CD1c-positive myeloid dendritic cell (primary cell): ENCODE data around the gene BPIFA1.

Source experiments
- DNase-seq: peaks from one replicate; pipeline ENCODE4 v3.0.0-alpha.2; 2016; ENCODE audit errors: extremely low spot score

Gene BPIFA1

DNA sequence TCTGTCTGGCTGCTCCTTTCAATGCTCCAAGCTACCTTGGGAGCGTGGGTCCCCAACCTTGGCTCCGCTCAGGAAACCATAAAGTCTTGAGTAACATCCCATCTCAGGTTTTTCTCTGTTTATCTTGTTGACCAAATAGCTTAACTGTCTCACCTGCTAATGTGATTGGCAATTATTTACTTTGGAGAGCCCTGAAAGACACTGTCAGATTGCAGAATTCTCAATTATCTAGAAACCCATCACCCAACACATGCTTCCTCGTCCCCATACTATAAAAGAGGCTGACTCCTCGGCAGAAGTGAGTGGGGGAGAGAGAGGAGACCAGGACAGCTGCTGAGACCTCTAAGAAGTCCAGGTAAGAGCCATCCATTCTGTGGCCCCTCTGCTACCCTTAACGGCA is at the start of gene BPIFA1:
BPIFA1 (plus strand) TSS at position 301 of the 400 bp plus-strand sequence. CDS start 1,716 bp downstream, outside the sequence.
- DNase-seq: no peak

DNA sequence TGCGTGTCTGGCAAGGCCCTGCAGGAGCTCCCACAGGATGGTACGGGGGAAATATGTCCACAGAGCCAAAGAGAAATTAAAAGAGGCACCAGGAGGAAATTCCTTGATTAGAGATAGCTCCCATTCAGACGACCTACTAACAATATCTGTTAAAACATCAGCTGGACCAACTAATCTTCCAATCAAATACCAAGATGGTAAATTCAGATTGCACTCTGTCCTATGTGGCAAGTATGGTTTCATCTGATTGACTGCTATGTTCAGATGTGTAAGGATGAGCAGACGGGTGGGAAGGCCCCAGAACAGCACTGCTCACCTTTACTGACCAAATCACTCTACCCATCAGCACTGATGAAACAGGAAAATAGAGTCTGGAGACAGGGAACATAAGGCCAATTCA is 48.3 kb upstream of the BPIFA1 start:
- no peak for DNase-seq

DNA sequence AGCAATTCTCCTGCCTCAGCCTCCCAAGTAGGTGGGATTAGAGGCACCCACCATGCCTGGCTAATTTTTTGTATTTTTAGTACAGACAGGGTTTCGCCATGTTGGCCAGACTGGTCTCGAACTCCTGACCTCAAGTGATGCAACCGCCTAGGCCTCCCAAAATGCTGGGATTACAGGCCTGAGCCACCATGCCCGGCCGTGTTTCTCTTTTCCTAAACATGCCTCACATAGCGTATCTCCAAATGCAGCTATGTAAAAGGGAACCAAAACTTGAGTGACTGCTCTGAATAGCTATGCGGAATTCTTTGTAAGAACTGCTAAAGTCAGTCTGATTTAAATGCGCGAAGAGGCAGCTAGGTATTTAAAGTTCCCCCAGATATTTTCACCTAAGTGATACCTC is 47.4 kb upstream of the BPIFA1 start:
- no peak for DNase-seq

DNA sequence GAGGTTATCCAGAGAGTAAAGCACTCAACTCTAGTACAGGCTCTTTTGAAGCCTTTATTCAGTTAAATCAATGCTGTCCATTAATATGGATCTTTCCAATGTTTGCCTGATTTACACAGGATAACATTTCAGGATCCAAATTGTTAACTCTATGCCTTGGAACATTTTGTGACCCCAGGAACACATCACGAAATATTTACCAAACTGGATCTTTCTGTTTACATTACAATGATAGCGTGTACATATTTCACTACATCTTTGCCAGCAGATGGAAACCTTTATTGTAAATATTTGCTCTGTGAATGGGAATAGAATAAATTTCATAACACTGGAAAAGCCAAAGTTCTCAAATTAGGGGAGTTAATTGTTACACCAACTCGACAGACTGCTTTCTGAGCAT is 44.3 kb upstream of the BPIFA1 start:
- DNase-seq: no peak

DNA sequence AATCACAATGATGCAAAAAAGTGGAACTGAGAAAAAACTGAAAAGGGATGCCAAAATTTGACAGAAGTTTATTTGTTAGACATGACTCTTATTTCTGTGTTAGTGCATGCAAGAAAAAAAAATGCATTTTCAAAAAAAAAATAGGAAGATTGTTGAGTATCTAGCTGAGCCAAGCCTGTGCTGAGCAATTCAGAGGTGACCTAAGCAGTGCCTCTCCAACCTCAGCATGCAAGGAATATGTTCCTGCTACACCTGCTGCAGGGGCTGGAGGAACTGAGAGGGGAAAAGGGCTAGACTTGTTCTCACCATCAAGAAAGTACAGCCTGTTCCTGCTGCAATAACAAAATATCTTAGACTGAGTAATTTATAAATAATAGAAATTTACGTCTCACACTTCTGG is 43.8 kb upstream of the BPIFA1 start:
- DNase-seq: no peak

DNA sequence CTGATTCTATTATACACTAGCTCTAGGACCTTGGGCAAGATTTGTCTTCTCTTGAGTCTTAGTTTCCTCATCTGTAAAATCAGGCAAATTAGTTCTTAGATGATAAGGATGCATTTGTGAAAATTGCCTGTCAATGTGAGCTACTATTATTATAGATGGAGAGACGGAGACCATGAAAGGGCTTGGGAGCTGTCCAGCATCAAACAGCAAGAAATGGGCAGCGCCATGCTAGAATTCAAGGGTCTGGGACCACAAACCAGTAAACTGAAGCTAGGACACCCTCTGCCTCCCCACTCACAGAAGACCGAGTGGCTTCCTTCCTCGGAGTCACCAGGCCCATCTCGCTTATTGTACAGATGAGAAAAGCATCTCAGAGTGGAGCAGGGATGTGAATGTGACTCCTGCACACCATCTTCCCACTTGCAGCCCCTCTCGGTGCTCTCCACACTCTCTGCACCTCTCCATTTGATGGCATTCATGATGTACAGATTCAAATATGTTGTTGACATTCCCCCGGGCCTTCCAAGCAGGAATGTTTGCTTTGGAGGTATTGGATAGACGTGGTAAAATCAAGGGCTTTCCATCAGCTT is 42.8 kb upstream of the BPIFA1 start:
- DNase-seq: no peak

DNA sequence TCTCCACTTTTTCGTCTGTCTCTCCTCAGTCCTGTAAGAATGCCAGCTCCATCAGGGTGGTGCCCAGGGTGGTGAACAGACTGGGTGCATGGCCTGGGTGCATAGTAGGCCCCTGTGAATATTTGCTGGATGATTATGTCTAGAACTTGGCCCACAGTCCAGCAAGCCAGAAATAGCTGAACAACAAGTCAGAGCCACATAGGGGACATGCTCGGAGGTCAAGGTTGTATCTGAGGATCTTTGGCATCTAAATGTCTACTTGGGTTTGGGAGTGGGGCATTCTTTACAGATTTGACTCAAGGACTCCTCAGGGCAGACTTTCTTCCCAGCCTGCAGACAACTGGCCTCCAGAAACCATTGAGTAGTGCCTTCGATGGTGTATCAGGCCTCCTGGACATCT is 36.8 kb upstream of the BPIFA1 start:
- DNase-seq: no peak

DNA sequence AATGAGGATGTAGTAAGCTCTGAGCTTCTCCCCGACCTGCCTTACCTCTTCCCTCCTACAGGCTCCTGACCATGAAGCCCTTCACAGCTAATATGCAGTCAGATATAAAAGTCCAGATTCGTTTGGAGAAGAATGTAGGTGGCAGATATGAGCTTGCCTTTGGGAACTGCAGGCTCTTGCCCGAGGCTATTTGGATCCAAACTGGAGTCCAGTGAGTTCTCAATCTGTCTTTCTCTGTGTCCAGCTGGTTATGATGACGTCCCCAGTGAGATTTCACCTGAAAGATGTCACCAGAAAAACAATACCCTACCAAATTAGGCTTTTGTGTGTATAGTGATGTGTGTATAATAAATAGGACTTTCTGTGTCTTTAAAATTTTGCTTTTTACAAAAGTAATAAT is 33.3 kb upstream of the BPIFA1 start:
- DNase-seq: no peak

DNA sequence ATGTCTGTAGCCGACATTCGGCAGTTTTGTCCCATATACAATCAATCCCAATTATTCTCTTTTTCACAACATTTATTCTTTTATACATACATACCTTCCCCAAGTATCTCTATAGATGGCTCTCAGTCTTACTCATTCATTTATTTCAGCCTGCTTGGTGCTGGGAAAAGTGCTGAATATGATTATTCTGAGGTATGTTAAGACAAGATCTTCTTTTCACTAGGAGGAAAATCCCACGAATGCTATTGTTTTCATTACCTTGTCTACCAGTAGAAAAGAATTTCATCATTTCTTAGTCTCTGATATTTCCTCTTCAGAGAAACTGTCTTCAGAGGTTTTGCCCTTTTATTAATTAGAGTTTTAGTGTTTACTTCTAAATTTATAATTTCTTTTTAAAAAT is 32.4 kb upstream of the BPIFA1 start:
- DNase-seq: no peak

DNA sequence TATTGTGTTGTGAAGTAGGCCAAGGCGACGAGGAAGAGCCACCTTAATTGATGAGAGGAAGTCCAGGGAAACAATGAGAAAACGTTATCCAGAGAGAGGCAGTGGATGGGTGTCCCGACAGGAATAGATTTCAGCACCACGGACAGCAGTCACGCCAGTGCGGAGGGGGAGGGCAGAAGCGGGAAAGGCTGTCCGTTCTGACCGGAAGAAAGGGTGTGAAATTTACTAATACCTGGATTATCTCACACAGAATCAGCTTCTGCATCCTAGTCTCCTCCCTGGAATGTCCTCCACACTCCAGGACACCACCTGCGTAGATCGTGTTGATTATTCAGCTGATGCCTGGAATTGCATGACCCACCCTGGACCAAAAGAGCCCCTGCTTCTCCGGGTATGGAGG is 26.0 kb upstream of the BPIFA1 start:
- peak; percentile 51 for DNase-seq

DNA sequence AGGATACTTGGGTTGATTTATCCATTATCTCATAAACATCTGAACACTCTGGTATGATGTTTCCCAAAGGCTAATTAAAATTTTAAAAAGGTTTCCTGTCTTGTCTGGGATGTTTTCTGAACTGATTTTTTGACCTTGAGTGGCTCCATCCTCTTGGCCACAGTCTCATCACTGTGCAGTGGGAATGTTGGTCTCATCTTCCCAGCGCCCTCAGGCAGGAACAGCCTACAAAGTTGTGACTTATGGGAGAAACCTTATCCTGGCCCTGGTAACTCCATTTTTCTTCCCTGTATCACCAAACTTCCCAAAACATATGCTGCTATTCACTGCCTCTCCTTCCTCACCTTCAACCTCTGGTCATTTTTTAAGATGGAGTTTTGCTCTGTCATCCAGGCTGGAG is 25.4 kb upstream of the BPIFA1 start:
- DNase-seq: no peak

DNA sequence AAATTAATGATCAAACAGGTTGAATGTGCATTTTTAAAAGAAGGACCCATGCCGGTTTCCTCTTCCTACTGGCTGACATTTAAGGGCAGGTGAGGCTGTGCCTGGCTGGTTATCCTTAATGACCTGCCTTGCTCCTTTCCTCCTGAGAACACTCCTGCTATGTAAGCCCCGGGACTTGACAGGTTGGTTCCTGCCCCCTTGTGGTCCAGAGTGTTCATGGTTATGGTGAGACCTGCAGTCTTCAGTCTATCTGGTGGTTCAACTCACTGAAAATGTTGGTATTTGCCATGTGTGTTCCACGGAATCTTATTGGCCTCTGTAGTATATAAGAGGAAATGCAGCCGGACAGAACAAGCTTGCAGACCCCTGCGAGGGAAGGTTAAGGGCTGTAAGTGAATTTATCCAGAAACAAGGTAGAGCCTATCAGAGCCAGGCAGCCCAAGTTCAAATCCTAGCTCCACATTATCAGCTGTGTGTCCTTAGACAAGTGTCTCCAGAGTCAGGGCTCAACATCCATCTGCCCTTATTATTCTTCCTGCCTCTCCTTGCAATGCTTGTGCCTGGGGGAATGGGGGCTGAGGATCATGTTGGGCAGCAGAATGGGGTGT is 23.9 kb upstream of the BPIFA1 start:
- peak; percentile 4 for DNase-seq

DNA sequence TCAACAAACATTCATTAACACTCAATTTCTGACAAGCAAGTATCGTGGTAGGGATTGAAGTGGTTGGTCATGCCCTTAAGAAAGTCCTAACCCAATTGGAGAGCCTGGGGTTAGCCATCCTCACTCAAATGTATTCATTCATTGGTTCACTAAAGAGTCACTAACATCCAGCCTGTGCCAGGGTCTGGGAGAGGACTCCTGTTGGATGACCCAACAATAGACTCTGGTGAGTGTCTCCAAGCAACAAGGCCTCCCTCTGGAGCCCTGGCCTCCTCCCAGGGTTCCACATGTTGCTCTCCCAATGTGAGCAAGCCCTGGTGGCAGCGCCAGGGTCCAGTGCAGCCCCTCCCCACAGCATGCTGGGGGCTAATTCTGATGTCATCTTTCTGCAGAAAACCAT is 18.7 kb upstream of the BPIFA1 start, which contains the start of gene BPIFA3:
BPIFA3 (plus strand) TSS at position 301 of the 400 bp plus-strand sequence. CDS start 185 bp downstream, outside the sequence.
- no peak for DNase-seq

DNA sequence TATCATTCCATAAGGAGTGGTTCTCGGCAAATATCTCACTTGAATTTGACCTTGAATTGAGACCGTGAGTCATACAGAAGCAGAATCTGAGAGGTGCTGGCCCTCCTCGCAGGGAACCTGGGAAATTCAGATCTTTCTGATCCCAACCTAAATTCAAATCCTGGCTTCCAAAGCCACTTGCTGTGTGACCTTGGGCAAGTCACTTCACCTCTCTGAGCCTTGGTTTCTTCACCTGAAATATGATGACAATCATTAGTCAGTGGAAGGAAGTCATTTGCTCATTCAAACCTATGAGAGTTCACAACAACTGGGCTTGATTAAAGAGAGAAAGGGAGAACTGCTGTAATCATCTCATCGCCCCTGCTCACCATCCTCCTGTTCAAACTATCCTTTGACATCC is 11.4 kb upstream of the BPIFA1 start:
- DNase-seq: no peak

DNA sequence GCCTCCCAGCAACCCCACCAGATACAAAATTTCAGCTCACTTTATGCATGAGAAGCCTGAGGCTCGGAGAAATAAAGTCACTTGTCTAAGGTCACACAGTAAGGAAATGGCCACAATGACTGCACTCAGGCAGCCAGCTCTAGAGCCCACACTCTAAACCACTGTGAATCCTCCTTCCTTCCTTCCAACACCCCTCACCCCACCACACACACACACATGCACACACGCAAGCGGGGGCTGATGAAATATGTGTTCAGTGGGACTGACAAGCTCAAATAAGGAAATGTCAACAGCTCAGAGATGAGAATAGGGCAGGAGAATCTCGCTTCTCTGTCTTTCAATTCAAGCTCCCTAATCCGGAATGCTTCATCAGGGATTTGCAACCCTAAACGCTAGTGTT is 6.0 kb upstream of the BPIFA1 start:
- DNase-seq: no peak

DNA sequence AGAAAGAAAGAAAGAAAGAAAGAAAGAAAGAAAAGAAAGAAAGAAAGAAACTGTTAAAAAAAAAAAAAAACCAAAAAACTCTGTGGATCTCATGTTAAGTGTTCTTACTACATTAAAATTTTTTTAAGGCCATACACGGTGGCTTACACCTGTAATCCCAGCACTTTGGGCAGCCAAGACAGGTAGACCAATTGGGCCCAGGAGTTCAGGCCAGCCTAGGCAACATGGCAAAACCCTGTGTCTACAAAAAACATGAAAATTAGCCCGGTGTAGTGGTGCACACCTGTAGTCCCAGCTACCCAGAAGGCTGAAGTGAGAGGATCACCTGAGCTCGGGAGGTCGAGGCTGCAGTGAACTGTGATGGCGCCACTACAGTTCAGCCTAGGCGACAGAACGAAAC is 4.6 kb upstream of the BPIFA1 start:
- no peak for DNase-seq

DNA sequence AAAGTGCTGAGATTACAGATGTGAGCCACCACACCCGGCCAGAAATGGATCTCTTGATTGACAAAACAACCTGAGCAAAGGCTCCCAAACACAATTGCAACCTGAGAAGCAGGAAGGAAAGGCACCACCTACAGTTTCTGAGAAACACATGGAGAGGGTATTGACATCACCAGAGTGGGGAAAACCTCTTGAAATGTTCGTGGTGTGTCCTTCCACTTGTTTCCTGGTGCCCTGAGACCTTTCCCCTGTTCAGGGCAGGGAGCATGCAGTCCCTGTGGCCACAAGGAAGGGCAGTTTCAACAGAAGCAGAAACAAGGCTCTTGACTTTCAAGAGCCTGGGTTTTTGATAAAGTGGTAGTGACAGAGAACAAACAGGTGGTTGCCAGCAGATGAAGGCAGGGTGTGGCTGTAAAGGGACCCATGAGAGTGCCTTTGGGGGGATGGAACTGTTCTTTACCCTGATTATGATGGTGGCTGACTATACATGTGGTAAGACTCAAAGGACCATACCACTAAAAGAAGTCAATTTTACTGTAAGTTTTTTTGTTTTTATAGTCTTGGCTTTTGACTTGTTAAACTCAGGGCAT is 3.2 kb upstream of the BPIFA1 start:
- DNase-seq: no peak

DNA sequence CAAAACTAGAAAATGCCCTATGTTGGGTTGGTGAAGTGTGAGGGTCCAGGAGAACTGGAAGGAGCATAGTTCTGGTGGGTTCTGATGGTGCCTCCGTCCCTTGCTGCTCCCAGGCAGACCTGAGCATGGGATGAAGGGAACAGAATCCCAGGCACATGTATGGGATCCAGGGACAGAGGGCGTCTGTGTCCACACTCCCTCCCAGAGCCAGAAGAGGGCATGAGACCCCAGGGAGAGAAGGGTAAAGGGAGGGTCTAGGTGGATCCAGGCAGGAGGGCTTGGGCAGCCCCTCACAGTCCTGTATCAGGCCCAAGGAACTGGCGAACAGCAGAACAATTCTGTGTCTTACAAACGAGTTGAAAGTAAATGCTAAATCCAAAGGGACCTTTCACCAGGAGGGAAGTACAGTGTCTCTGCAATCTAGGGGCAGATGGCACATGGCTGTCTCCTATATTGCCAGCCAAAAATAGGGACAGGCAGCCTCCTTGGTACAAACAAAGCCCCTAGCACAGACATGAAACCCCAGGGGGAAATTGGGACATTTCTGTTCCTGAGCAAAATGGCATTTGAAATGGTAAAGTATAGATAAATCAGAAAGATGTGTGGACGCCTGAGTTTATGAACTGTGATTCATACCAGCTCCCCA is 2.5 kb upstream of the BPIFA1 start:
- DNase-seq: no peak

DNA sequence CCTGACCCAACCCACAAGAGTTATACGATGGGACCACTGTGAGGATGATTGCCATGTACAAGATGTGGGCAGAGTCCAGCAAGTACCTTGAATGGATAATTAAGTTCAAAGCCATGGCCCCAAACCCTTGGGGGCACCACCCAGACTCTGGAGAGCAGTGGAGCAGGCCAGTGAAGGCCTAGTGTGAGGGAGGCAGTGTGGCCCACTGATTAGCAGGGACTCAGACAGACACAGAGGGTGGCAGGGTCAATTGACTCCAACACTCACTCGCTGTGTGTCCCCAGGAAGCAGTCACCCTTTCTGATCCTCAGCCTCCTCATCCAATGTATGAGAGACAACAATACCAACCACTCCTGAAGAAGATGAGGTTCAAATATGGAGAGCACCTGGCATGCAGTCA is 1.7 kb upstream of the BPIFA1 start:
- DNase-seq: no peak

DNA sequence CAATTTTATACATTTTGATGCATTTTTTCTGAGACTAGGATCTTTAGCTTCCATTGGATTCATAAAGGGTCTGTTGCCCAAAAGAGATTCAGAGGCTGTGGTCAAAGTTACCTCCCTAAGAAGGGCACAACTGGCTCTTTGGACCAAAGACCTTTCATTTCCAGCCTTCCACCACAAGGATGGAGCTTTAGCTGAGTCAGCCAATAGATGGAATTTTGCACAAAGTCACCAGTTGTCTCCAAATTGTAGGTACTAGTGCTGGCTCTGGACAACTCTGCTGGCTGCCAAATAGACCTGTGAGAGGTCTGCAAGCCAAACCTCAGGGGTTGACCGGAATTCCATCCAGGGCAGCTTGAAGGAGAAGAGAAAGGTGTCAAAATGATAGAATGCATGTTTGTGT is 555 bp downstream of the BPIFA1 start:
- no peak for DNase-seq

DNA sequence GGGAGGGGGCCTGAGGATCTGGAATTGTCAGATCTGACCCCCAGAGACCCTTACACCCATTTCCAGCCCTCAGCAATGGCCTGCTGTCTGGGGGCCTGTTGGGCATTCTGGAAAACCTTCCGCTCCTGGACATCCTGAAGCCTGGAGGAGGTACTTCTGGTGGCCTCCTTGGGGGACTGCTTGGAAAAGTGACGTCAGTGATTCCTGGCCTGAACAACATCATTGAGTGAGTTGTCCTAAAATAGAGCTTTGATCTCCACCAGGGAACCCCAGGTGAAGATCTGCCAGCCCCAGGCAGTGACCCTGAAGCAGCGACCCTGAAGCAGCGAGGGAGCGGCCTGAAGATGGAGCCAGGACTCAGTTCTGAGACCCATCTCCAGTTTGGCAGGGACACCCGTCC is 2.2 kb downstream of the BPIFA1 start:
- DNase-seq: no peak

DNA sequence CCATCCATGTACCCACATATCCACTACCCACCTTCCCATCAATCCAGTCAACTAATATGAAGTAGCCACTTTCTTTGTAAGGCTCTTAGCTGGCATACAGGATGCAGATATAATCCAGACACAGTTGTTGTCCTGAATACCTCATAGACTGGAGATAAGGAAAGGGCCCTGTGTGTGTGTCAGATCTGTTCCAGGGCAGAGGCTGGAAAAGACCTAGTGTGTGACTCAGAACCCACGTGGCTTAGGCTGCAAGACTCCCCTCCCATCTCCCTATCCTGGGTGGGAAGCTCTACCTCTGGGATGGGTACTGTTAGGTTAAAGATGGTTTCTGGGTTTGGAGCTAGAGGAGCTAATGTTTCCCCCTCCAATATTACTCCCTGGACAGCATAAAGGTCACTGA is 3.6 kb downstream of the BPIFA1 start:
- no peak for DNase-seq
